OCI-LY3 (cell line): ENCODE results near the gene SAMD11.

Experiments used
- H2AFZ ChIP-seq: fragments of 200-600, 300-600 bp; shearing (Covaris generic); 2 replicates; pipeline ENCODE4 v1.6.0; 2014; ENCODE audit warnings: antibody characterized with exemption, low read depth, low read length
- H3K27ac ChIP-seq: fragments of 200-600, 300-600 bp; sonication (generic); 2 replicates; pipeline ENCODE4 v1.5.1; 2014; ENCODE audit warnings: mild to moderate bottlenecking, low read length, moderate library complexity, mixed read lengths
- H3K27me3 ChIP-seq: fragments of 200-600, 300-600 bp; sonication (generic); 2 replicates; pipeline ENCODE4 v1.6.1; 2014; ENCODE audit warnings: low read depth, low read length, mixed read lengths
- H3K36me3 ChIP-seq: fragments of 200-600, 300-600 bp; sonication (generic); replicated peaks from 2 replicates; pipeline ENCODE3; 2014; ENCODE audit warnings: low read depth, low read length, mixed read lengths
- H3K4me1 ChIP-seq: fragments of 300-600, 200-600 bp; sonication (generic); 2 replicates; pipeline ENCODE4 v1.6.1; 2014; ENCODE audit warnings: low read length, mixed read lengths
- H3K4me2 ChIP-seq: fragments of 200-600, 300-600 bp; sonication (generic); 2 replicates; pipeline ENCODE4 v1.6.1; 2014; ENCODE audit warnings: low read length, mixed read lengths
- H3K4me3 ChIP-seq: fragments of 300-600, 200-600 bp; sonication (generic); 2 replicates; pipeline ENCODE4 v1.5.1; 2014; ENCODE audit warnings: antibody characterized with exemption, mild to moderate bottlenecking, low read length, moderate library complexity
- H3K79me2 ChIP-seq: fragments of 300-600, 200-600 bp; shearing (Covaris generic); 2 replicates; pipeline ENCODE4 v1.6.1; 2014; ENCODE audit warnings: mild to moderate bottlenecking, low read length, mixed read lengths
- H3K9ac ChIP-seq: fragments of 300-600, 200-600 bp; shearing (Covaris generic); 2 replicates; pipeline ENCODE4 v1.6.0; 2014; ENCODE audit warnings: mild to moderate bottlenecking, low read length, moderate library complexity
- H3K9me3 ChIP-seq: fragments of 200-600, 300-600 bp; shearing (Covaris generic); 2 replicates; pipeline ENCODE4 v1.6.1; 2014; ENCODE audit warnings: low read length, mixed read lengths; ENCODE audit not compliant: insufficient read depth
- H4K20me1 ChIP-seq: fragments of 200-600, 300-600 bp; sonication (generic); 2 replicates; pipeline ENCODE4 v1.6.1; 2016; ENCODE audit warnings: low read length, mixed read lengths; ENCODE audit not compliant: insufficient read depth
- CTCF ChIP-seq: fragments of 200-600, 300-600 bp; sonication (generic); IDR thresholded peaks from 2 replicates; pipeline ENCODE4 v1.5.1; 2014; ENCODE audit warnings: antibody characterized with exemption, low read length, low read depth
- EZH2phosphoT487 ChIP-seq: fragments of 200-600 bp; shearing (Covaris generic); IDR thresholded peaks from 2 replicates; pipeline ENCODE4 v1.6.1; 2018; ENCODE audit warnings: antibody characterized with exemption, mixed run types, low read depth

SAMD11 gene

GRCh38 chr1:960363-961131 is 36.8 kb downstream of the SAMD11 start, which contains the start of gene KLHL17:
Gene KLHL17 (plus strand): TSS chr1:960584. CDS start chr1:960694, 110 bp downstream.
- H3K4me1 ChIP-seq: peaks cover 14% of the 10 kb centered on the region
- peaks cover 11% of the 10 kb centered on the region for H3K36me3 ChIP-seq
- H3K27me3 ChIP-seq: no peaks in the 10 kb centered on the region
- TF ChIP-seq CTCF: no peak
- no peak for TF ChIP-seq EZH2phosphoT487
- peak within 1 kb of the TSS; percentile 74 for H3K4me2 ChIP-seq
- peak within 1 kb of the TSS; percentile 94 for H3K4me3 ChIP-seq
- 0 out of 2 replicates have a peak within 1 kb of the TSS, but pooled peaks have one; percentile 28 for H3K27ac ChIP-seq
- H3K79me2 ChIP-seq: peaks cover 25% of the 10 kb centered on the region
- peak within 1 kb of the TSS; percentile 77; the same call in 1 of the 2 replicates for H2AFZ ChIP-seq
- H4K20me1 ChIP-seq: 0 out of 2 replicates have a peak, but pooled peaks cover 7% of the 10 kb centered on the region
- H3K9me3 ChIP-seq: no peaks in the 10 kb centered on the region
- H3K9ac ChIP-seq: peak within 1 kb of the TSS; percentile 74

GRCh38 chr1:961132-961669 is 37.5 kb downstream of the SAMD11 start:
- Histone ChIP-seq H3K9ac (peak overlapping the region; percentile 74; the same call in 1 of the 2 replicates), H4K20me1 (0 out of 2 replicates have a peak, but pooled peaks cover 7% of the 10 kb centered on the region)

GRCh38 chr1:962381-963300 is 38.9 kb downstream of the SAMD11 start:
- Histone ChIP-seq H3K79me2 (peaks cover 15% of the 10 kb centered on the region), H3K27ac (no peak overlapping the region), H2AFZ (no peak overlapping the region), H3K4me2 (no peak overlapping the region), H4K20me1 (0 out of 2 replicates have a peak, but pooled peaks cover 2% of the 10 kb centered on the region), H3K4me1 (peaks cover 16% of the 10 kb centered on the region), H3K4me3 (no peak overlapping the region), H3K9ac (no peak overlapping the region), H3K9me3 (no peaks in the 10 kb centered on the region), H3K36me3 (no peaks in the 10 kb centered on the region), H3K27me3 (no peaks in the 10 kb centered on the region)
- TF ChIP-seq EZH2phosphoT487 (no peak), CTCF (no peak)

More at GRCh38 chr1:961132-961669, 37.5 kb downstream of the SAMD11 start:
- Histone ChIP-seq H3K4me2 (peak overlapping the region; percentile 74), H3K27ac (no peak overlapping the region), H3K4me1 (peaks cover 14% of the 10 kb centered on the region), H3K79me2 (peaks cover 25% of the 10 kb centered on the region), H3K9me3 (no peaks in the 10 kb centered on the region), H3K27me3 (no peaks in the 10 kb centered on the region), H2AFZ (no peak overlapping the region), H3K4me3 (peak overlapping the region; percentile 94), H3K36me3 (peaks cover 6% of the 10 kb centered on the region)
- TF ChIP-seq CTCF: no peak
- no peak for TF ChIP-seq EZH2phosphoT487
